Suprapubic skin (tissue), 4 donors: ENCODE data around the gene WWOX. TPM values are rescaled to one million over a fixed set of nuclear protein-coding genes. Genes with fewer than 3 reads are reported as not detected.

Experiments used
- DNase-seq, 2 donors: peaks; one replicate each; pipeline ENCODE4 v3.0.0-alpha.2; 2019; ENCODE audit warnings: low spot score in 2 of 2
- H3K27ac ChIP-seq: fragments of 200-600 bp; sonication (generic); one replicate; pipeline ENCODE4 v1.5.1; 2019
- H3K27me3 ChIP-seq: fragments of 200-600 bp; sonication (generic); one replicate; pipeline ENCODE4 v1.5.1; 2019
- H3K36me3 ChIP-seq: fragments of 200-600 bp; sonication (generic); one replicate; pipeline ENCODE4 v1.5.1; 2019
- H3K4me1 ChIP-seq: fragments of 200-600 bp; sonication (generic); one replicate; pipeline ENCODE4 v1.5.1; 2019
- H3K4me3 ChIP-seq: fragments of 200-600 bp; sonication (generic); one replicate; pipeline ENCODE4 v1.5.1; 2019; ENCODE audit warnings: mild to moderate bottlenecking
- H3K9me3 ChIP-seq: fragments of 200-600 bp; sonication (generic); one replicate; pipeline ENCODE4 v1.5.1; 2019
- EP300 ChIP-seq: sonication (generic); formaldehyde crosslinking; IDR thresholded peaks from one replicate; pipeline ENCODE4 v1.6.1; 2017; ENCODE audit warnings: antibody characterized with exemption
- POLR2A ChIP-seq, 2 donors: fragments of 450-650 bp; IDR thresholded peaks; one replicate each; pipeline ENCODE4 v1.6.1; 2017; ENCODE audit warnings: antibody characterized with exemption in 2 of 2, mild to moderate bottlenecking in 2 of 2, moderate library complexity in 2 of 2
- POLR2AphosphoS5 ChIP-seq, 3 donors: sonication (generic); formaldehyde crosslinking; IDR thresholded peaks; one replicate each; pipeline ENCODE4 v1.6.1; 2017; ENCODE audit warnings: antibody characterized with exemption in 3 of 3
- WGBS: methylation state at CpG from one replicate; pipeline ENCODE4 v1.1.5; 2018; 5-methylcytosine and 5-hydroxymethylcytosine counted together
- total RNA-seq, 4 donors: library from RNA; depleted of rRNA; stranded (reverse); fragments of >200 nt; gene quantifications; one replicate each; pipeline ENCODE4 v1.1.0, GENCODE V29; 2016
- TF ChIP-seq, protein P1 (sequence below), 2 donors: fragments of 200-600 bp in 1 of 2; fragments of 450-650 bp in 1 of 2; sonication (generic) in 1 of 2; IDR thresholded peaks; one replicate each; pipeline ENCODE4 v1.5.1; 2016 to 2019; ENCODE audit warnings: antibody characterized with exemption in 2 of 2, mild to moderate bottlenecking in 1 of 2, moderate library complexity in 1 of 2

The WWOX gene
- total RNA-seq, 4 donors from 2014 or later = 29.6 to 104 (median 47.3) TPM

DNA sequence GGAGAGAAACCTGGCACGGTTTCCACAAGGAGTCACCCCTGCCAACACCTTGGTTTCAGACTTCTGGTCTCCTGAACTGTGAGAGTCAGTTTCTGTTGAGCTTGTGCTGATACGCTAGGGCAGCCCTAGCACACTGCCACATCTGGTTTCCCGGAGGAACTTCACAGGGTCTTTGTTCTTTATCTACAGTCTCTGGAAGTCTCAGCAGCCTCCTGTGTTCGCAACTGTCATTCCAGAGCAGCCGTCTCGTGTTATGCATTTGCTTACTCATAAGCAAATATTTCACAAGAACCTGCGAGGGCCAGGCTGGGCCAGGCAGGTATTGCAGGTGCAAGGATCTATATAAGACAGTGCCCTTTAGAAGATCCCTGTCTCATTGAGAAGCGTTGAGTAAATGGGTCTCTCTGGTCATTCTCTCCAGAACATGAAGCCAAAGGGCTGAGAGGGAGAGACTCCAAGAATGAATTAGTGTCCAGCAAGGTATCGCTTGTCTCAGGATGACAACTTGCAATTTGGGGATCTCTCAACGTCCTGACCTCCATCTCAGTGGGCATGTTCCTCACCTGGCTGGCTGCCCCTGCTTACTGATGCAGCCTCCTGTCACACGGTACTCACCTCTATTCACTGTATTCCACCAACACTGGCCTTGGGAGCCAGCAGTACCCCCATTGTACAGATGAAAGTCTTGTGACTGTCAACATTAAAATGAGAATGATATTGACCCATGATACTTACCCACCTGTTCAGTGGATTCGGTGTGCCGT is 141.2 kb downstream of the WWOX start:
- TF ChIP-seq POLR2A (IDR thresholded peaks at IDR 0.05) (no peak), POLR2AphosphoS5 (IDR thresholded peaks at IDR 0.05) (no peak), EP300 (no peak)
- TF ChIP-seq, protein P1, sequence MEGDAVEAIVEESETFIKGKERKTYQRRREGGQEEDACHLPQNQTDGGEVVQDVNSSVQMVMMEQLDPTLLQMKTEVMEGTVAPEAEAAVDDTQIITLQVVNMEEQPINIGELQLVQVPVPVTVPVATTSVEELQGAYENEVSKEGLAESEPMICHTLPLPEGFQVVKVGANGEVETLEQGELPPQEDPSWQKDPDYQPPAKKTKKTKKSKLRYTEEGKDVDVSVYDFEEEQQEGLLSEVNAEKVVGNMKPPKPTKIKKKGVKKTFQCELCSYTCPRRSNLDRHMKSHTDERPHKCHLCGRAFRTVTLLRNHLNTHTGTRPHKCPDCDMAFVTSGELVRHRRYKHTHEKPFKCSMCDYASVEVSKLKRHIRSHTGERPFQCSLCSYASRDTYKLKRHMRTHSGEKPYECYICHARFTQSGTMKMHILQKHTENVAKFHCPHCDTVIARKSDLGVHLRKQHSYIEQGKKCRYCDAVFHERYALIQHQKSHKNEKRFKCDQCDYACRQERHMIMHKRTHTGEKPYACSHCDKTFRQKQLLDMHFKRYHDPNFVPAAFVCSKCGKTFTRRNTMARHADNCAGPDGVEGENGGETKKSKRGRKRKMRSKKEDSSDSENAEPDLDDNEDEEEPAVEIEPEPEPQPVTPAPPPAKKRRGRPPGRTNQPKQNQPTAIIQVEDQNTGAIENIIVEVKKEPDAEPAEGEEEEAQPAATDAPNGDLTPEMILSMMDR (IDR thresholded peaks at IDR 0.05) = no peak
- 82% methylated on average over 13 of the region's 13 CpGs for WGBS
- no peaks in the 10 kb centered on the region for H3K36me3 ChIP-seq
- no peaks in the 10 kb centered on the region for H3K9me3 ChIP-seq
- H3K27ac ChIP-seq = no peak overlapping the region
- DNase-seq = no peak
- H3K4me1 ChIP-seq = peaks cover 11% of the 10 kb centered on the region
- no peaks in the 10 kb centered on the region for H3K27me3 ChIP-seq
- no peak overlapping the region for H3K4me3 ChIP-seq

DNA sequence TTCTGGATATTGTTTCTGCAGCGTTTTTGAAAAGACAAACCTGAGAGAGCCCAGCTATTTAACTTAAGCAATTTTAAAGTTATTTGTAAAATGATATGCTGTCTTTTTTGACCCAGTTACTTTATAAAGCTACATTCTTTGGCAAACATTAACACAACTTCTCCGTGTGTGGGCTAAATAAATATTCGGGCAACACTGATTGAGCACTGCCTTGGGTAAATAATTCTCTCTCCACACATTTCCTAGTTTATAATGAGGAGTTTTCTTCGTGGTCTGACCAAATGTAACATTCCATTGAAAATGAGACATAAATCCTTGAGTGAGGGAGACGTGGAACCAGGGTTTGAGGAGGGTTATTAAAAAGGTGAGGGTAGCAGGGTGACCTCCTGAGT is 142.8 kb downstream of the WWOX start:
- no peaks in the 10 kb centered on the region for H3K27me3 ChIP-seq
- H3K36me3 ChIP-seq = no peaks in the 10 kb centered on the region
- 56% methylated on average over 5 of the region's 5 CpGs for WGBS
- H3K4me1 ChIP-seq = peaks cover 9% of the 10 kb centered on the region
- H3K27ac ChIP-seq = no peak overlapping the region
- H3K4me3 ChIP-seq = no peak overlapping the region
- TF ChIP-seq EP300 (no peak), POLR2AphosphoS5 (IDR thresholded peaks at IDR 0.05) (no peak), POLR2A (IDR thresholded peaks at IDR 0.05) (no peak)
- TF ChIP-seq, protein P1 (IDR thresholded peaks at IDR 0.05) = no peak
- H3K9me3 ChIP-seq = no peaks in the 10 kb centered on the region
- no peak for DNase-seq

DNA sequence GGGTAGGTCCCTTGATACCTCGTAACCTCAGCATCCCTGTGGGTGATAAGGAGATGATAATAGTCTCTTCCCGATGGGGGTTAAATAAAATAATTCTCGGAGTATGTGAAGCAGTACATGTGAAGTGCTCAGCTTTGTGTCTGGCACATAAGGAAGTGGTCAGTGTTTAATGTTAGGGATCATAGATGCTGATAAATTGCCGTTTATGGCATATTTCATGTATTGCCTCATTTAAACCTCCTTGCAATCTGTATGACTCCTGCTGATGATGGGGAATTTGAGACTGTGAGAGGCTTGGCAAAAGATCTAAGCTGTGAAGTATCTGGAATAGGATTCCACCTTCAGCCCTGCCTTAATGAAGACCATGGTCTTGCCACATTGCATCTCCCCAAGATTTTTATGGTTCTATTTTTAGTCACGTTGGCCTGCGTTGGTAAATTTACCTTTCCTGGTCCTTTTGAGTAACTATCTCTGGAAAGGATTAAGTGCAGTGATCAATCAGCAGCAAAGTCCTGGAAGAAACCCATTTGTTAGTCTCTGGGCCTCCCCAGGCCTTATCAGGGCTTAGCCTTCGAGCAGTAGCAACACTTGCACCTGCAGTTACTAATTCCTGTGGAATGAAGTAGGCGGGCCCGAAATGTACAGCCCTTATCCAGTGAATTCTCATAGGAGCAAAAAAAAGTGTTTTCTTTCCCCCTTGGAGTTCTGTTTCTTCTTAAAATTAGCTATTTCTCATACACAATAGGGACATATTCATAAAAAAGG is 144.9 kb downstream of the WWOX start:
- Histone ChIP-seq H3K4me1 (no peaks in the 10 kb centered on the region), H3K27ac (no peak overlapping the region), H3K27me3 (no peaks in the 10 kb centered on the region), H3K9me3 (no peaks in the 10 kb centered on the region), H3K4me3 (no peak overlapping the region), H3K36me3 (no peaks in the 10 kb centered on the region)
- no peak for DNase-seq
- WGBS = 70% methylated on average over 9 of the region's 9 CpGs
- TF ChIP-seq POLR2AphosphoS5 (IDR thresholded peaks at IDR 0.05) = no peak
- TF ChIP-seq EP300 = no peak
- no peak for TF ChIP-seq POLR2A (IDR thresholded peaks at IDR 0.05)
- TF ChIP-seq, protein P1 (IDR thresholded peaks at IDR 0.05) = no peak

DNA sequence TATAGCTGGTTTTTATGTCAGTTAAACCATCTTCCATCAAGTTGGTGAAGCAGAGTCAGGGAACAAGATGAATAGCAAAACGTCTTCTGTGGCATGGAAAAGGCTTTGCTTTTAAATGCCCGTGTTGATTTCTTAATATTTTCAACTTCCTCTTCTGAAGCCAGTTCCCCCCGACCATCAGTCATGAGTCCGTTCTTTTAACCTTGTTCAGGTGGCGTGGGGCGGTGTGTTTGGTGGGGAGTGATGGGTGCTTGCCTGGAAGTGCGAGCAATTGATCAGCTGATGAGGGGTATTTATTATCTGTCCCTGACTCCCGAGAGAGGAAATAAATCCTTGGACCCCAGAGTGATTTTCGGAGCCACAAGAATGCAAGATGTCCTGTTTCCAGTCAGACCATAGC is 147.1 kb downstream of the WWOX start:
- no peak overlapping the region for H3K27ac ChIP-seq
- TF ChIP-seq POLR2AphosphoS5 (IDR thresholded peaks at IDR 0.05) (no peak), POLR2A (IDR thresholded peaks at IDR 0.05) (no peak), EP300 (no peak)
- TF ChIP-seq, protein P1 (IDR thresholded peaks at IDR 0.05) = no peak
- DNase-seq = no peak
- H3K27me3 ChIP-seq = no peaks in the 10 kb centered on the region
- H3K4me3 ChIP-seq = no peak overlapping the region
- no peaks in the 10 kb centered on the region for H3K9me3 ChIP-seq
- 83% methylated on average over 9 of the region's 9 CpGs for WGBS
- no peaks in the 10 kb centered on the region for H3K36me3 ChIP-seq
- no peaks in the 10 kb centered on the region for H3K4me1 ChIP-seq

DNA sequence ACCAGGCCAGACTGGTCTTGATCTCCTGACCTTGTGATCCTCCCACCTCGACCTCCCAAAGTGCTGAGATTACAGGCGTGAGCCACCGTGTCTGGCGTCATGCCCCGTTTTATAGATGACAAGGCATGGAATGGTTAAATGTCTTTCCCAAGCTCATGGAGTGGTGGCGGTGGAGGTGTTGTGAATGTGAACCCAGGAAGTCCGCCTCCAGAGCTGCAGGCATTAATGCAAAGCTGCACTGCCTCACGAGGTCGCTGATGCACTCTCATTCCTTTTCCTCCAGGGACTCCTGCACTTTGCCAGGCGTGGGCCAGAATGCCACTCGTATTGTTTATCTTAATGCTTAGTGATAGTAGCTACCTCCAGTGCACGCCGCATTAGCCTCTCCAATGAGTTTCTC is 149.6 kb downstream of the WWOX start:
- Histone ChIP-seq H3K27me3 (no peaks in the 10 kb centered on the region), H3K4me1 (no peaks in the 10 kb centered on the region), H3K4me3 (no peak overlapping the region), H3K27ac (no peak overlapping the region), H3K9me3 (no peaks in the 10 kb centered on the region), H3K36me3 (no peaks in the 10 kb centered on the region)
- no peak for DNase-seq
- TF ChIP-seq POLR2AphosphoS5 (IDR thresholded peaks at IDR 0.05) = no peak
- TF ChIP-seq, protein P1 (IDR thresholded peaks at IDR 0.05) = no peak
- TF ChIP-seq POLR2A (IDR thresholded peaks at IDR 0.05) = no peak
- TF ChIP-seq EP300 = no peak
- 91% methylated on average over 13 of the region's 13 CpGs for WGBS
